GM18517 (cell line): ENCODE measurements around the gene COL9A3.
"Not testable (repeated sequence)": the region's sequence is repeated elsewhere in the genome, so short reads cannot be mapped to it uniquely, and the experiment has no call there.

ENCODE experiments used
- ATAC-seq: cut with Tn5 transposase; IDR thresholded peaks from one replicate; pipeline ENCODE4 v1.9.1; 2021; ENCODE audit warnings: mild to moderate bottlenecking, moderate library complexity; ENCODE audit not compliant: unreplicated experiment

COL9A3 gene

DNA sequence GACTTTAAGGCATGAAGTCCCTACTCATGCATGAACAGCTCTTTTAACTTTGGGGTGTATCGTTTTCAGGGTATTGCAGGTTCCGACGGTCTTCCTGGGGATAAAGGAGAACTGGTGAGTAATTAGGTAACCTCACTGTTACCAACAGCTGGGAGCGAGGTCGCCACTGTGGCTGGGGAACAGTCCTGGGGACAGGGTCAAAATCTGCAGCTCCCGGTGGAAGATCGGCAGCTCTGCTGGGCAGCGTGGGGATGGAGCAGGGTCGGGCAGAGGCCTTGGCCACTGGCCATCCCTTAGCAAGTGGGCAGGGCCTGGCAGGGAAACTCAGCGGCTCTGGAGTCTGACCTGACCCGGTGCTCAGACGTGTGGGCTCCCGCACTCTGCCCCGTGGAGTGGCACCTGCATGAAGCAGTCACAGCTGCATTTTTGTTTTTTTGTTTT is 16.1 kb downstream of the COL9A3 start:
- ATAC-seq: no peak

GRCh38 chr20:62834967-62835730 is 18.3 kb downstream of the COL9A3 start:
- ATAC-seq: no peak

GRCh38 chr20:62835931-62836861 is 19.3 kb downstream of the COL9A3 start:
- ATAC-seq: no peak

- ATAC-seq: no peak
Observed at GRCh38 chr20:62836967-62837490, 20.2 kb downstream of the COL9A3 start.

- no peak for ATAC-seq
Observed at GRCh38 chr20:62837790-62838127, 20.9 kb downstream of the COL9A3 start.

DNA sequence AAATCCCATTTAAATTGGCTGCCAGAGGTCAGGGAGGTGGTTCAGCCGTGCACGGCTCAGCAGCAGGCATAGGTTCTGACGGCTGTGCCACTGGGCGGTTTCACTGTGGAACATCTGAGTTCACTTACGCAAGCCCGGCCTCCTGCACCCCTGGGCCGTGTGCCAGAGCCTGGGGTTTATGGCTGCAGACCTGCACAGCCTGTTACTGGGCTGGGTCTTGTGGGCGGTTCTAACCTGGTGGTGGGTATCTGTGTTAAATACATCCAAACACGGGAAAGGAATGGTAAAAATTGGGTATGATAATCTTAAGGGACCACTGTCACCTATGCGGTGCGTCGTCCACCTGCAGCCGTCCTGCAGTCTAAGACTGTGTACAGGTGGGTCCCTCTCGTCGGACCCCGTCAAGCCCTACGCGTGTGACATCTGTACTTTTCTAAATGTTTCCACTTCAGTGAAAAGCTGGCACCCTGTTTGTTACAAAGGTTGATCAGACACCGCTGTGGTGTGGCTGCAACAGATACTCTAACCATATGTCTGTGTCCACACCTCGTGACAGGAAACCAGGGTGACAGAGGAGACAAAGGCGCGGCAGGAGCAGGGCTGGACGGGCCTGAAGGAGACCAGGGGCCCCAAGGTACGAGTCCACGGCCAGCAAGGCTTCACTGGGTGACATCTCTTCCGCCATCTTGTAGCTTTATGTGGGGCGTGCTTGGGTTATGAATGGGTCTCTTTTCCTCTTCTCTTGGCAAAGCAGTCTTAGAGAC is 21.5 kb downstream of the COL9A3 start:
- ATAC-seq: no peak

DNA sequence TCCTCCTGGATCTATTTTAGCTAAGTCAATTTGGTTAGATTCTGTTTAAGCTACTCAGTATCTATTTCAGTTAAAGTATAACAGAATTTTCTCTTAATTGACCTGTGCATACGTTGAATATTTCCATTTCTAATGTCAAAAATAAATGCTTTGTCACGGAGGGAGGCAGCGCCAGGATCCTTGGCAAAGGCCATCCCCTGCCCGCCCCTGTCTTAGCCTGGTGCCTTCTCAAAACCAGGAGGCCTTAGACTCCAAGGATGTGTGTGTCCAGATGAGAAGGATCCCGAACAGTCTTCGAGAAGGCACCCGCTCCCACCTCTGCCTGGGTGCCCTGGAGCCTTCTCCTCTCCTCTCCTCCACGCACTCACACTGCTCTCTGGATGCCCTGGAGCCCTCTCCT is 22.4 kb downstream of the COL9A3 start:
- ATAC-seq: no peak

- ATAC-seq: no peak
Observed at GRCh38 chr20:62839816-62840215, 23.0 kb downstream of the COL9A3 start.

- no peak for ATAC-seq
Observed at GRCh38 chr20:62840244-62841197, 23.7 kb downstream of the COL9A3 start.

DNA sequence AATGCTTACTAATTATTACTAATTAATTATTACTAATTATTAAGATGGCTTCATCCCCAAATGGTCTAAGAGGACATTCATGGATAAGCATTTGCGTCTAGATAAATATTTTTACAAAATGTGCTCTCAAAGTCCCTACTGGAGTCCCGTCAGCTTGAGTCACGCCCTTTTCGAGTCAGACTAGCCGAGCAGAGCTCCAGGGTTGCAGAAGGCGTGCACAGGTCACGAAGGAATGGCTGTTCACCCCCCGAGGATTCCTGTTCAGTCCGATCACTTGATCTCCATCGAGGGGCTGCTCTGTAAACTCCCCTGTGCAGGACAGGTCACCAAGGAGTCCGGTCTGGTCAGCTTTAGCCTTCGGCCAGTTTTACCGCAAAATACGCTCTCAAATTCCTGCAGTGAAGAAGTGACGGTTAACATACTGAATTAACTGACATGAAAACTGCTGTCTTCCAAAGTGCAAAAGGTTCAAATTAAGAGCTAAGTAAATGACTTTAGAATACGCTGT is 24.9 kb downstream of the COL9A3 start:
- ATAC-seq: no peak

GRCh38 chr20:62843656-62844055 is 26.8 kb downstream of the COL9A3 start:
- ATAC-seq: no peak

DNA sequence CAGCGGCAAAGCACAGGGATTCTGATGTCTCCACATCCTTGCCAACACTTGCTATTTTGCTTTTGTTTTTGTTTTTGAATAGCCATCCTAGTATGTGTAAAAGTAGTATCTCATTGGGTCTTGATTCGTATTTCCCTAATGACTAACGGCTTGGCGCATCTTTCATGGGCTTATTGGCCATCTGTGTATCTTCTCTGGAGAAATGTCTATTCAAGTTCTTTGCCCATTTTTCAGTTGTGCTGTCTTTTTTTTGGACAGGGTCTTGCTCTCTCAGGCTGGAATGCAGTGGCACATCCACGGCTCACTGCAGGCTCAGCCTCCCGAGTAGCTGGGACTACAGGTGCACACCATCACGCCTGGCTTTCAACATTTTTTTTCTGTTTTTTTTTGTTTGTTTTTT is 27.3 kb downstream of the COL9A3 start:
- ATAC-seq: no peak

DNA sequence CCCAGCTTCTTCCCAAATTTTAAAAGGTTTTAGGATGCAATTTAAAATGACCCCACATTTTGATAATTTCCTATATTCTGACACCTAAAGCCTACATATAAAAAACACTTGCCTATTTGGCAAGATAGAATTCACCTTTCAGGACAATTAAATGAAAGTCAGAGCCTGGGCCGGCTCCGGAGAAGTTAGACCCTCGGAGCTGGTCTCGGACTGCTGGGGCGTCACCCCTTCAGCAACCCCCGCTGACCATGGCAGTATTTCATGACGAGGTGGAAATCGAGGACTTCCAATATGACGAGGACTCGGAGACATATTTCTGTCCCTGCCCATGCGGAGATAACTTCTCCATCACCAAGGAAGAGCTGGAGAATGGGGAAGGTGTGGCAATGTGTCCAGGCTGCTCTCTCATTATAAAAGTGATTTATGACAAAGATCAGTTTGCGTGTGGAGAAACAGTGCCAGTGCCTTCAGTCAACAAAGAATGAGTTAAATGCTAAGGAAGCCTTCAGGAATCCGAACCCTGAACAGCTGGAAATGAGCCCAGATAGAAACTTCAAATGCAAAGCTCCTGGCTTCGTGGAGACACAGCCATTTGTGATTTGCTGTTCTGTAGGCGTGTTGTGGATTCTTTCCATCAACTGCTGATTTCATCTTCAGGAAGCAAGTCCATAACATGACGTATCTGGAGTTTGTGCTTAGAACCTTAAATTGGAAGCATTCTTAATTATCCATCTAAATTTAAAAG is 28.7 kb downstream of the COL9A3 start:
- ATAC-seq: no peak

GRCh38 chr20:62846166-62846890 is 29.5 kb downstream of the COL9A3 start:
- no peak for ATAC-seq

DNA sequence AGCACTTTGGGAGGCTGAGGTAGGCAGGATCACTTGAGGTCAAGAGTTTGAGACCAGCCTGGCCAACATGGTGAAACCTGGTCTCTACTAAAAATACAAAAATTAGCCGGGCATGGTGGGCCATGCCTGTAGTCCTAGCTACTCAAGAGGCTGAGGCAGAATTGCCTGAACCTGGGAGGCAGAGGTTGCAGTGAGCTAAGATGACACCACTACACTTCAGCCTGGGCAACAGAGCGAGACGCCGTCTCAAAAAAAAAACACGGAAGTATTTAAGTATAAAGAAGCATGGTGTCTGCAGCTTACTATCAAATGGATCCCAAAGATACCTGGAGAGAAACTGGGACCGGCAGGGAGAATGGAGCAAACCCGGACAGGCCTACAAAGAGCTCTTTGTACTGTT is 32.1 kb downstream of the COL9A3 start:
- ATAC-seq: not testable (repeated sequence)

DNA sequence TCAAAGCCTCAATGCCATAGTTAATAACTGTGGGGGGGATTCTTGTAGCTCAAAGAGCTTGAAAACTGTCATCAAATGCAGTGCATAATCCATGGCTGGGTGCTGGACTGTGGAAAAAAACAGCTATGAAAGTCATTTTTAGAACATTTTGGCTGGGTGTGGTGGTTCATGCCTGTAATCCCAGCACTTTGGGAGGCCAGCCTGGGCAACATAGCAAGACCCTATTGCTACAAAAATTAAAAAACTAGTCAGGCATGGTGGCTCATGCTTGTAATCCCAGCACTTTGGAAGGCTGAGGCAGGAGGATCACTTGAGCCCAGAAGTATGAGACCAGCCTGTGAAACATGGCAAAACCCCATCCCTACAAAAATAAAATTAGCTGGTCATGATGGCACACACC is 32.6 kb downstream of the COL9A3 start:
- ATAC-seq: no peak

GRCh38 chr20:62850333-62850974 is 33.6 kb downstream of the COL9A3 start:
- ATAC-seq: no peak

DNA sequence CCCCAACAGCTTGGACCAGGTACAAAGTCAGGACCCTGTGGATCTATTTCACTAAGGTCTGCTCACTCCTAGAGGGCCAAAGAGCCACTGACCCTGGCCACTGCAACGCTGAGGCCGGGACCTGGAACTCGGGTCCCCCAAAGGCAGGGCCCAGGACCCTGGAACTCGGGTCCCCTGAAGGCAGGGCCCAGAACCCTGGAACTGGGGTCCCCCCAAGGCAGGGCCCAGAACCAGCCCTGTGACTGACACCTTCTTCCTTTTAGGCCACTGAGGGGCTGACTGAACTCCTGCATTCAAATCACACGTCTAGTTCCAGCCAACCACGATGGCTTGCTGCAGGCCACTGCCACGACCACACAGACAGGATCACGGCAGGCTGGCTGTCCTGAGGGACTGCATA is 35.3 kb downstream of the COL9A3 start:
- no peak for ATAC-seq
